CD4-positive, alpha-beta T cell treated with Interferon alpha-2 for 1 hour (primary cell): ENCODE measurements around the gene RAI2.
A peak's percentile ranks its signal among the peaks of the same experiment; 100 is the strongest.

Experiments used
- DNase-seq, 2 donors: peaks; one replicate each; pipeline ENCODE4 v3.0.0-alpha.2; 2020 to 2022

Gene RAI2

GRCh38 chrX:17860811-17861488, at the start of gene RAI2:
TSS of gene RAI2 (minus strand) at chrX:17861298. CDS start at chrX:17802010, 59,288 bp downstream.
- peak; percentile 12 to 34 for DNase-seq

GRCh38 chrX:17888421-17888820, 27.3 kb upstream of the RAI2 start:
- no peak for DNase-seq

GRCh38 chrX:17882680-17883079, 21.6 kb upstream of the RAI2 start:
- no peak for DNase-seq

- no peak for DNase-seq
These were observed 17.1 kb upstream of the RAI2 start for GRCh38 chrX:17878028-17878670.

- DNase-seq, result no peak
These were observed 15.0 kb upstream of the RAI2 start for GRCh38 chrX:17876135-17876534.

GRCh38 chrX:17869580-17869979, 8.5 kb upstream of the RAI2 start:
- no peak for DNase-seq

GRCh38 chrX:17861489-17862011, 452 bp upstream of the RAI2 start:
- no peak for DNase-seq

- no peak for DNase-seq
These were observed 818 bp downstream of the RAI2 start for GRCh38 chrX:17860179-17860780.

DNA sequence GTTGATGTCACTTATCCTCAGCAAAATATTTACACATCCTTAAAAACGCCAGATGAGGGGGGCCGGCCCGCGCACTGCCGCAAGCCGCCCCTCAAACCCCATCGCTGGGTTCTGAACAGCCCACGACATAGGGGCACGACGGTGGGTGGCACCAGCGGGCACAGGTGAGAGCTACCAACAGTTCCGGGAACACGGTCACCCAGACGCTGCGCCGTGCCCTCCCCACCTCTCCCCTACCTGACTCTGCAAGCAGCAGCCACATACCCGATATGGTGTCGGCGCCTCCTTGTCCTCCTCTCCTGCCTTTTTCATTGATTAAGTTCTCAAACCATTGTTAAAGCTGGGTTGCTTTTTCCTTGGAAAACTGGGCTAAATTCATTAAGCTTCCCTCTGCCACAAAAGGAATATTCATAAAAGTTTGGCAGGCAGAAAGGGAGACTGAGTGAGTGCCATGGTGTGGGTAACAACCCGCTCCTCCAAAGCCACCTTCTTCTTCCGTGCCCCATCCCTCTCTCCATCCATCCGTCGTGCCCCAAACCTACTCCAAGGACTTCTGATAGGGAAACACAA, 1.4 kb downstream of the RAI2 start:
- peak; percentile 12 to 35 for DNase-seq

DNA sequence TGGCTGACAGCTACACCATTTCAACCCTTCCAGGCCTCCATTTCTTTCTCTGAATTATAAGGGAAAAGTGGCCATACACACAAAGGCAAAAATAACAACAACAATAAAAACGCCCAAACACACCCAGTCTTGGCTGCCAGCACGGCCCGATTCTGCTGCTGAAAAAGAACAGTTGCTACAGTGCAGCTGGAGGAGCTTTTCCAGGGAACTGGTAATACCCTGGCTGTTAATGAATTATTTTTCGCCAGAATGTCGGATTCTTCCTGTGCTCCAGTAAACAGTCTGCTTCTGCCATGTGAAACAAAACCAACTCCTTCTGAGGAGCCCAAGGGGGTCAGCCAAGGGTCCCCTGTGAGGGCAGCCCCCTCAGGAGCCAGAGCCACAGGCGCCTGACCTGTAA, 6.6 kb downstream of the RAI2 start:
- DNase-seq, result no peak

DNA sequence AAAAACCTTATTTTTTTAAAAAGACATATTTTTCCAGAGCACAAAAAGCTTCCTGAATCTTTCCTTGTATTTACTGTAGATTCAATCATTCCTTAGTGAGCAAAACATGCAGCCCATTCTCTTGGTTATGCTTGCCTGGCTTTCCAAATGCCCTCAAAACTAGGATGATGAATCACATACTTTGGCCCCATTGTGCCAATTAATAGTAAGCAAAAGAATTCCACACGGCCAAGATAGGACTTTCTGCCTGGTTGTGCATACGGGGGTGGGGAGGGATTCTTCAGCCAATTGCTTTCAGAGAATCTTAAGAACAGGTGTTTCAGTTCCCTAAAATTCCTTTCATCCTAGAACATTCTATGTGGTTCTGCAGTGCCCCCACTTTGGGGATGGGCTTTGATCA, 7.0 kb downstream of the RAI2 start:
- DNase-seq, result no peak

GRCh38 chrX:17851874-17852273, 9.2 kb downstream of the RAI2 start:
- no peak for DNase-seq

DNA sequence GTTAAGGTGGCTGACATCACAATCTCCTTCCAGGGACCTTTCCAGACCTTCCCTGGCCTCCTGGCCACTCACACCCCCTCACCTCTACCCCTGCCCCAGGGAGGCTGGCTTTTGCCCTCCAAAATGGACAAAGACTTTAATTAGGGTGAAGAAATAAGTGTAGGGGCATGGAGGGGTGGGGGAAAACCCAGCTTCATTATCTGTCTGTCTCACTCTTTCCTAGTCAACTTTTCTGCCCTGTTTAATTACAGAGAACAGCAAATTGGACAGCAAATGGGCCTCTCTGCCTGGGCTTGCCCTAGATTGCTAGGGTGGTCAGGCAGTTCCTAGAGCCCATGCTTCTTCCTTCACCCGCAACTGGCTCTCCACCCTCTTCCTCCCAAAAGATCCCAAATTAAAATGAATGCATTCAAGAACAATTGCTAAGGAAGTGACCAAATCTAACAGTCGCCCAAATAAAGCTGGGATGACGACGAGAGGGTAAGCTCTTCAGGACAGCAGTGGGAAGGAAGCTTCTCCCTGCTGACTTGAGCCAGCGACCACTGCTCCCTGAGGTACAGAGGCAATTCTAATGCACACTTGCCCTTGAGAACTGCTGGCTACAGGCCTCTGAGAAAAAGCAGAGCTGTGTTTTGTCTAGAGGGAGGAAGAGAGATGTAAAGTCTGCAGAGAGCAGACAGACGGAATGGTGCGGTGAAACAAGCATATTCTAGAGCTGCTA, 12.4 kb downstream of the RAI2 start:
- no peak for DNase-seq

- DNase-seq, result no peak
These were observed 15.1 kb downstream of the RAI2 start for GRCh38 chrX:17846045-17846444.

GRCh38 chrX:17844236-17844635, 16.9 kb downstream of the RAI2 start:
- DNase-seq, result no peak

GRCh38 chrX:17842769-17843525, 18.2 kb downstream of the RAI2 start:
- no peak for DNase-seq

DNA sequence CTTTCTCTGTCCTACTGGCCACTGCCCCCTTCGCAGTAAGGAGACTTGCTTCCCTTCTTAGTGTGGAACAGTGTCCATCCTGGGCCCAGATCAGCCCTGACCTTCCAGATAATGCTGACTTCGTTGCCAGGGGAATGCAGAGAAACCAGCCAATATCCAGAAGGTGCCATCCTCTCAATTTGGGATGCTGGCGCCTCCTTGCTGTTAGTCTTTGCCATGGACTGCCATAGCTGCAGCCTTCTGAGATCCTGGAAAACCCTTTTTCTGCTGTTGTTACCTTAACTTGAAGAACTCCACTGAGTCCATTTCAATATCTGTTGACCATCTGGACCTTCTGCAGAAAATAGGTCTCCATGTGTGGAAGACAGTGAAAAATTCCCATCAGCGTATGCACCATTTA, 21.8 kb downstream of the RAI2 start:
- no peak for DNase-seq

DNA sequence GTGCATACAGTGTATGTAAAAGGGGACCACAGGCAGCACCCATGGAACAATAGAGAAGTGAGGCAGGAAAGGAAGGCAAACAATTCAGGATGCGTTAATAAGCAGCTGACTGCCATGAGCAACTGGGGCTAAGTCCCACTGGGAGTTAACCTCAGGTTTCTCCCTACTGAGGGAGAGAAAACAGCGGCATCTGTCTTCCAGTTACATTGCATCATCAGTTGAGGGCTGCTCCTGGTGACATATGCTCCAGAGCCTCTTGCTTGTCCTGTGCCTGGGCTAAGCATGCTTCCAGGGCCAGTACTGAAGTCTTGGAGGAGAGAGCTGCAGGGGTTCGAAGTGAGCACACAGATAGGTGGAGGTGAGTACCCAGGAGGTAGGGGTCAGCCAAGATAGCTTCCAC, 24.3 kb downstream of the RAI2 start:
- no peak for DNase-seq

GRCh38 chrX:17833954-17834353, 27.1 kb downstream of the RAI2 start:
- DNase-seq, result no peak

- no peak for DNase-seq
These were observed 29.8 kb downstream of the RAI2 start for GRCh38 chrX:17831255-17831654.

DNA sequence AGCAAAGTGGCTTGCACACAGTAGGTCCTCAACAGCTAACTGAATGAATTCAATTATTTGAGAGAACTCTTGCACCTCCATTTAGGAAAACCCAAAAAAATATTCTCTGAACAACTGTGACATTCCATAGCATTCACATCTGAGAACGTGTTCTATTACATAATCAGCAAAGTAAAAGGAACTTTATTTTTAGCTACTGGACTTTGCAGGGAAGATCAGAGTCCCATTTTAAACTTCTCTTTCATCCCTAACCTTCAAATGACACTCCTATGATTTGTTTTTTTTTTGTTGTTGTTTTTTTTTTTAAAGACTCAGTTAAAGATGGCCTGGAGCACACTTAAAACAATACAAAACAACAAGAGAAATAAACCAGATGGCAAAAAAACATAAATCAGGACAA, 30.9 kb downstream of the RAI2 start:
- no peak for DNase-seq

DNA sequence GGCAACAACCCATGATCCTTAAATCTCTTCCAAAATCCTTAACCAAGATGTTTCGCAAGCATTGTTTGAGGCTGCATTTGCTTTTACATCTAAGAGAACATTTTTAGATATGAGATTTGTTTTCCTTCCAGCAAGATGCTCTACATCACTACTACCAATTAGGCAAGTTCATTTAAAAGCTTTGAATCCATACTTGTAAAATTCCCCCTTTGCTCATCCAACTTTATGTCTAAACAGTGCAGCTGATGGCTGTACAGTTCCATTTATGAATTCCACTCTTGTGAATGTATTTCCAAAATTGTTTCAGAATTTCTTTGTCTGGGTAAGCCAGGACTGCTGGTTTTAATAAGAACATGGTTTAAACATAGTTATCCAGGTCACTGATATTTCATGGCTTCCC, 31.5 kb downstream of the RAI2 start:
- no peak for DNase-seq
